Stimulated activated CD4-positive, alpha-beta T cell treated with anti-CD3 and anti-CD28 coated beads, Interleukin-2, amount 100 ng/mL, for 4 hours (primary cell): ENCODE results near the gene C12orf43.

Source experiments
- DNase-seq: peaks from one replicate; pipeline ENCODE4 v3.0.0-alpha.2; 2020; ENCODE audit warnings: low read depth

C12orf43 gene

GRCh38 chr12:121030576-121031212 lies 14.4 kb upstream of the C12orf43 start:
- DNase-seq: no peak

- DNase-seq: no peak
Measured at GRCh38 chr12:121026274-121027045, 10.2 kb upstream of the C12orf43 start.

GRCh38 chr12:121025442-121026226 lies 9.3 kb upstream of the C12orf43 start:
- no peak for DNase-seq

GRCh38 chr12:121023799-121024198 lies 7.5 kb upstream of the C12orf43 start:
- DNase-seq: no peak

- DNase-seq: no peak
Measured at GRCh38 chr12:121022713-121023112, 6.4 kb upstream of the C12orf43 start.

DNA sequence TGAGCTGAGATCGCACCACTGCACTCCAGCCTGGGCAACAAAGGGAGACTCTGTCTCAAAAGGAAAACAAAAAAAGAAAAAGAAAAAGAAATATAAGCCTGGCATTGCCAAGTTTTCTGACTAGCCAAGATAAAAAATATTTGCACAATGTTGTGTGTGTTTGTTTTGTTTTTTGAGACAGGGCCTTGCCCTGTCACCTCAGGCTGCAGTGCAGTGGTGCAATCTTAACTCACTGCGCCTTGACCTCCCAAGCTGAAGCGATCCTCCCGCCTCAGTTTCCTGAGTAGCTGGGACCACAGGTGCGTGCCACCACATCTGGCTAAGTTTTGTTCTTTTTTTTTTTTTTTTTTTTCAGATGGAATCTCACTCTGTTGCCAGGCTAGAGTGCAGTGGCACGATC lies 5.5 kb upstream of the C12orf43 start:
- DNase-seq: no peak

DNA sequence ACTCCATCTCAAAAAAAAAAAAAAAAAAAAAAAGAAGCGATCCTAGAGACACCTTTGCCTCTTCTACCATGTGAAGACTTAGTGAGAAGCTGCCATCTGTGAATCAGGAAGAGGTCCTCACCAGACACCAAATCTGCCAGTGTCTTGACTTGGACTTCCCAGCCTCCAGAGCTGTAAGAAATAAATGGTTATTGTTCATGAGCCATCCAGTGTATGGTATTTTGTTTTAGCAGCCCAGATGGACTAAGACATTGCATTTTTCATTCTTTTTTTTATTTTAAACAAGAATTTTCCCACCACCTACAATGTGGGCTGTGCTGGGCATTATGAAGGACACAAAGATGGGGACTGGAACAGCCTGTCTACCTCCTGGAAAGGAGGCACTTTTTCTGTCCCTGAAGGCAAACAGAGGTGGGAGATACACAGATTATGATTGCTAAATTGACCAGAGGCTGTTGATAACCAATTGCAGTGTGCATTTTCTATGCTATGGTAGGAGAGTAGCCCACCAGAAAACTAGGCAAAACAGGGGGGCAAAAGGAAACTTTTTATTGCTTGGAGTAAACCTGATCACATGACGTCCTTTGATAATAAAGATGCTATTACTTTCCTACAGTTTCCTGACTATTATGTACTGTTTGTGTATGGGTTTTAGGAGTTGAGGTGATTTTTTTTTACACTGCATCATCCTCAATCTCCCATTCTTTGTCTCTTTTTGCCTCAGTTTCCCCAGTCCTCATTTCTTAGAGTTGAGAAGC lies 2.8 kb upstream of the C12orf43 start:
- DNase-seq: no peak

GRCh38 chr12:121017966-121018491 lies 1.7 kb upstream of the C12orf43 start:
- no peak for DNase-seq

- DNase-seq: no peak
Measured at GRCh38 chr12:121013715-121014114, 2.6 kb downstream of the C12orf43 start.

- DNase-seq: no peak
Measured at GRCh38 chr12:121011820-121012219, 4.5 kb downstream of the C12orf43 start.

- no peak for DNase-seq
Measured at GRCh38 chr12:121010860-121011259, 5.4 kb downstream of the C12orf43 start.

DNA sequence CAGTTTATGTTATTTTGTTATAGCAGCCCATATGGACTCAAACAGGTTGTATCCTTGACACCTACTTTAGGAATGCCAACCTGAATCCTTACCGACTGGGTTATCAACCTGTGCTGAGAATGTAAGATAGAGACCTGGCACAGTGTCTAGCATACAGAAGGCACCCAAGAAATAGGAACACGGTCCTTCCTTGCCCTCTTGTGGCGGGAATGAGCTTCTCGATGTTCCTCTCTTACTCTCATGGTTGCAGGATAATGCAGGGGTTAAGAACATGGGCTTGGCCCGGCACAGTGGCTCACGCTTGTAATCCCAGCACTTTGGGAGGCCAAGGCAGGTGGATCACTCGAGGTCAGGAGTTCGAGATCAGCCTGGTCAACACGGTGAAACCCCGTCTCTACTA lies 6.5 kb downstream of the C12orf43 start:
- no peak for DNase-seq

DNA sequence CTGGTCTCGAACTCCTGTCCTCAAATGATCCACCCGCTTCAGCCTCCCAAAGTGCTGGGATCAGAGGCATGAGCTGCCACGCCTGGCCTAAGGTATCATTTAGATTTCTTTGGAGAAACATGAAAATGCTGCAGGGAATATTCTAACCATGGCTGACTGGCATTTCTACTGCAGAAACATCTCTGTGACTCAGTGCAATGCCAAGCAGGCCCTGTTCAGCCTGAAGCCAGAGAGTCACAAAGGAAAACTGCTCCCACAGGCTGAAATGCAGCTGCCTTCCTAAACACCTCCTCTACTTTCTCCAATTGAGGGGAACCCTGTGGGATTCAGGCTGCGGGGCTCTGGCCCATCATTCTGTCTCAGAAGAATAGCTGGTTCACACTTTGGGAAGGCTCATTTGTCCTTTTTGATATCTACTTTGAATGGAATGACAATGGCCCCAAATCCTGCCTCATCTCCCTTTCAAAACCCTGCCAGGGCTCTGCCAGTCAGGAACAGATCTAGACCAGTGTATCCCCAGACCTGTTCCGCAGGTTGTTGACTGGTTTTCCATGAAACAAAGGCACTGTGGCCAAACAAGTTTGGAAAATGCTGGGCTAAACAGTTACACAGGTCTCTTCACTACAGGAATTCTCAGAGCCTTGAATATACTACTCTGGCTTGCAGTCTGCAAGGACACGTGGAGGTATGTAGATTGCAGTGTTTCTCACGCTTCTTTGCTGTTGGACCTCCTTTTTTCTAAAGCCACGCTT lies 7.8 kb downstream of the C12orf43 start:
- DNase-seq: no peak

DNA sequence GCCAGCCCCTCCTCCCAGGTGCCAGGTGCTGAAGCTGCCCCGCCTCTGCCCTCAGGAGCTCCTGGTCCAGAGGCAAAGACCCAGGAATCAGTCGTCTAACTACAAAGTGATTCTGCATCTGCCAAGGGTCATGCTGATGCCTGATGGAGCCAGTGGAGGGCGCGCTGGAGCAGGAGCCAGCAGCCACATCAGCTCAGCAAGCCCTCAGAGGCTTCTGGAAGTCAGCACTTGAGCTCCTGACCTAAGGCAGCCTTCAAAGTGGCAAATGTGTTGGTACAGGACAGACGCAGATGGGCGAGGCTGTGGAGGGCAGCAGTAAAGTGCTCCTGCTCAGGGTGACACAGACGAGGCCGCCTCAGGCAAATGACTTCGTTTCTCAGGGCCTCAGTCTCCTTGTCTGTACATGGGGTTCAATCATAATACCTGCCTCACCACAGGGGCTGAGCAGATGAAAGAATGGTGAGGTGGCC lies 10.9 kb downstream of the C12orf43 start:
- DNase-seq: no peak

DNA sequence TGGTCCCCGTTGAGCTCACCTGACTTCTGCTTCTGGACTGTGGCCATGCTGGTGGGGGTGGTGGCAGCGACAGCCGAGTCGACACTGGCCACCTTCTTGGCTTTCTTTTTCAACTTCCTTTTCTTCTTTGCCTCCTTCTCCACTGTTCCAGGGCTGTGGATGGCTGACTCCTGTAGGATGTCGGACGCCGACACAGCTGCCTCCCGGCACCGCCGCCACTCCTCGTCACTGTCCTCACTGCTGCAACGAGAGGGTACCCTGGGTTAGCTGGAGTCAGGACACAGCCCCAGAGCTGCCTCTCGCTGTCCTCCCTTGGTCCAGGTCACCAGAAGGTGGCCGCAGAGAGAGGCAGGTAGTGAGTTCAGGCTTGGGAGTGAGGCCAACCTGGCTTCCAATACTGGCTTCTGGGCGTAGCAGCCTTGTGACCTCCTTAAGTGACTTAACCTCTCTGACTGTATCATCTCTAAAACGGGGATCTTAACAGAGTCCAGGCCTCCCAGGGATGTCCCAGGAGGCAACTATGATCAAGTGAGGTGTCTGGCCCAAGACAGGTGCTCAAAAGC lies 12.0 kb downstream of the C12orf43 start:
- no peak for DNase-seq

DNA sequence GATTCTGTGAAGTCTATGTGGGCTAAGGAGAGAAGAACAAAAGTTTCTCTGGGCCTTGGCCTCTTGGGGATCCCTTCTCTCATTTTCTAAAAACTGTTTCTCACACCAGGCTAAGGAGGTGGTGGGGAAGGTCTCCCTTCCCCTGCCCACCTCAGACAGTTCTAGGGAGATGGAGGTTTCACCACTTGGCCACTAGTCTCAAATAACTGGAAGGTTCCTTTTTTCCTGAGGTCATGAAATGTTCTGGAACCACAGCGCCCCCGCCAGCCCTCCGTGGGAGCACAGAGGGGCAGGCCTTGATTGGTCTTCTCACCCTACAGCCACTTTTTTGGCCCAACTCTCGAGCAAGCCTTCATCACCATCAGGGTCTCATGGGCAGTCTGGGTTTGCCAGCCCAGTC lies 12.6 kb downstream of the C12orf43 start:
- no peak for DNase-seq

DNA sequence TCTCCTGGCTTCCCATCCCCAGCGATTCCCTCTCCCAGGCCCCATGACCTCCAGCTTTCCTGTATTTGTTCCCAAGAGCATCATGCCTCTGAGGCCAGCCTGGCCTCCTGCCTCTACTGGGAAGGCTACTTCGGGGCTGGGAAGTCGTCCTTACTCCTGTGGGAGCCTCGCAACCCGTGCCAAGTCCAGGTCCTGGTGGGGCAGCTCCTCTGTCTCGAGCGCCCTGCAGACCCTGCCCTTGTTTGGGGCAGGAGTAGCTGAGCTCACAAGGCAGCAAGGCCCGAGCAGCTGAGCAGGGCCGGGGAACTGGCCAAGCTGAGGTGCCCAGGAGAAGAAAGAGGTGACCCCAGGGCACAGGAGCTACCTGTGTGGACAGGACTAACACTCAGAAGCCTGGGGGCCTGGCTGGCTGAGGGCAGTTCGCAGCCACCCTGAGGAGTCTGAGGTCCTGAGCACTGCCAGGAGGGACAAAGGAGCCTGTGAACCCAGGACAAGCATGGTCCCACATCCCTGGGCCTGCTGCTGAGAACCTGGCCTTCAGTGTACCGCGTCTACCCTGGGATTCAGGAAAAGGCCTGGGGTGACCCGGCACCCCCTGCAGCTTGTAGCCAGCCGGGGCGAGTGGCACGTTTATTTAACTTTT lies 14.3 kb downstream of the C12orf43 start:
- DNase-seq: no peak

DNA sequence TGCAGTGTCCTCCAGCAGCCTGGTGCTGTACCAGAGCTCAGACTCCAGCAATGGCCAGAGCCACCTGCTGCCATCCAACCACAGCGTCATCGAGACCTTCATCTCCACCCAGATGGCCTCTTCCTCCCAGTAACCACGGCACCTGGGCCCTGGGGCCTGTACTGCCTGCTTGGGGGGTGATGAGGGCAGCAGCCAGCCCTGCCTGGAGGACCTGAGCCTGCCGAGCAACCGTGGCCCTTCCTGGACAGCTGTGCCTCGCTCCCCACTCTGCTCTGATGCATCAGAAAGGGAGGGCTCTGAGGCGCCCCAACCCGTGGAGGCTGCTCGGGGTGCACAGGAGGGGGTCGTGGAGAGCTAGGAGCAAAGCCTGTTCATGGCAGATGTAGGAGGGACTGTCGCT lies 15.2 kb downstream of the C12orf43 start:
- DNase-seq: no peak

DNA sequence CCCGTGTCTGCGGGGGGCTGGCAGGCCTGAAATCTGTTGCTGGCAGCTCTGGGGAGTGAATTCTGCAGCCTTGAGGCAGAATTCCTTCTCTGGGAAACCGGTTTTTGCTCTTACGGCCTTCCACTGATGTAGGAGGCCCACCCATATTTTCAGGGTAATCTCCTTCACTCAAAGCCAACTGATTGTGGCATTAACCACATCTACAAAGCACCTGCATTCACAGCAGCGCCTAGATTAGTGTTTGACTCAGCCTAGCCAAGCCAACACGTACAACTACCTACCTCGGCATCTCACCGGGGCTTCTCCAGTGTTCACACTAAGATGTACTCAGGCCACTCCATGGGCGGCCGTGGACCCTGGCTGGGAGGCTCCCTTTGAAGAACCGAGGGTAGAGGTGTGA lies 15.8 kb downstream of the C12orf43 start:
- no peak for DNase-seq
